ENCODE results near the gene PGAM1. TPM values are rescaled to one million over a fixed set of nuclear protein-coding genes. Genes with fewer than 3 reads are reported as not detected.

PGAM1 gene
- total and polyA plus RNA-seq, 2 of the 13 experiments (the other 11 are each of a cell fraction or from before 2014, with no cell fraction given): 354 to 483 TPM

DNA sequence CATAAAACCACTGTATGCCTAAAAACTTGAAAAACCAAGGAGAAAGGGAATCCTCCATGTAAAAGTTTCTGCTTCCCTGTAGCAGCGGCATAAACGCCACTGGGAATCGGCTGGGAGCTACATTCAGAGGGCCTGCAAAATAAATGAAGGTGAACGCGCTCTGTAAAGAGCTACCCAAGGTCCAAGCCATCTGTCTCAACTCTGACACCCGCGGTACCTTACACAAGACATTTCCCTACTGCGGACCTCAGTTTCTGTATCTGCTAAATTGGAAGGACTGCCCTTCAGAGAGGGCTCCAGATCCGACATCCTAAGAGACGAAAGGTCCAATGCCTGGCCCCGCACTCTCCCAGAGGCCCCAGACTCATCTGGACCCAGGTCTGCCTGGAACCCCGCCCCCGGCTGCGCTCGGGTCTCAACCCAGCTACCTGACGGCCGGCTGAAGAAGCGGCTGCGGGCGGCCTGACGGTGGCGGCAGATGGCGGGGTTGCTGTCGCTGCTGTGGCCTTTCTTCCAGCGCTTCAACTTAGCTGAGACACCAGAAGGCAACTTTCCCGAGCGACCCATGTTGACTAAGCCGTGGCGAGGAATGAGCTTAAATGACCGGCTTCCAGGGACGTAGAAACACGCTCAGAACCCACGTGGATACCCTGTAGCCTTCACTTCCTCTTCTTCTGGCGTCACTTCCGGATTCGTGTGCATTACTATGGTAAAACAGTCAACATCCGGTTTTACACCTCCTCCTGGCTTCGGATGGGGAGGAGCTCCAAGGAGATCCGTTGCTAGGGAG is 25.1 kb upstream of the PGAM1 start, which contains the start of gene RRP12 (continued):
- TF ChIP-seq, protein P1, sequence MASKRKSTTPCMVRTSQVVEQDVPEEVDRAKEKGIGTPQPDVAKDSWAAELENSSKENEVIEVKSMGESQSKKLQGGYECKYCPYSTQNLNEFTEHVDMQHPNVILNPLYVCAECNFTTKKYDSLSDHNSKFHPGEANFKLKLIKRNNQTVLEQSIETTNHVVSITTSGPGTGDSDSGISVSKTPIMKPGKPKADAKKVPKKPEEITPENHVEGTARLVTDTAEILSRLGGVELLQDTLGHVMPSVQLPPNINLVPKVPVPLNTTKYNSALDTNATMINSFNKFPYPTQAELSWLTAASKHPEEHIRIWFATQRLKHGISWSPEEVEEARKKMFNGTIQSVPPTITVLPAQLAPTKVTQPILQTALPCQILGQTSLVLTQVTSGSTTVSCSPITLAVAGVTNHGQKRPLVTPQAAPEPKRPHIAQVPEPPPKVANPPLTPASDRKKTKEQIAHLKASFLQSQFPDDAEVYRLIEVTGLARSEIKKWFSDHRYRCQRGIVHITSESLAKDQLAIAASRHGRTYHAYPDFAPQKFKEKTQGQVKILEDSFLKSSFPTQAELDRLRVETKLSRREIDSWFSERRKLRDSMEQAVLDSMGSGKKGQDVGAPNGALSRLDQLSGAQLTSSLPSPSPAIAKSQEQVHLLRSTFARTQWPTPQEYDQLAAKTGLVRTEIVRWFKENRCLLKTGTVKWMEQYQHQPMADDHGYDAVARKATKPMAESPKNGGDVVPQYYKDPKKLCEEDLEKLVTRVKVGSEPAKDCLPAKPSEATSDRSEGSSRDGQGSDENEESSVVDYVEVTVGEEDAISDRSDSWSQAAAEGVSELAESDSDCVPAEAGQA (IDR thresholded peaks at IDR 0.05; ENCODE audit: low read depth): peak; percentile 81
- TF ChIP-seq, protein P1 (CRISPR knock-in tag; IDR thresholded peaks at IDR 0.05; ENCODE audit: borderline replicate concordance): no peak
- TF ChIP-seq ATF7 (IDR thresholded peaks at IDR 0.05) (no peak), ATF7 (CRISPR knock-in tag; IDR thresholded peaks at IDR 0.05) (no peak), THAP7 (CRISPR knock-in tag; IDR thresholded peaks at IDR 0.05) (no peak), XBP1 (CRISPR knock-in tag; IDR thresholded peaks at IDR 0.05) (no peak), ZMAT3 (CRISPR knock-in tag; conservative IDR thresholded peaks at IDR 0.05) (peak; percentile 58; the same call in 1 of the 2 replicates), THRA (CRISPR knock-in tag; IDR thresholded peaks at IDR 0.05; ENCODE audit: borderline replicate concordance) (no peak), REXO4 (CRISPR knock-in tag; IDR thresholded peaks at IDR 0.05; ENCODE audit: borderline replicate concordance) (no peak), NCOA2 (CRISPR knock-in tag; IDR thresholded peaks at IDR 0.05) (no peak), ZNF24 (IDR thresholded peaks at IDR 0.05) (no peak), ONECUT2 (CRISPR knock-in tag; IDR thresholded peaks at IDR 0.05) (no peak), ZFYVE20 (CRISPR knock-in tag; IDR thresholded peaks at IDR 0.05; ENCODE audit: borderline replicate concordance, low read depth) (no peak), ZNF777 (CRISPR knock-in tag; IDR thresholded peaks at IDR 0.05) (no peak), ZNF501 (CRISPR knock-in tag; IDR thresholded peaks at IDR 0.05) (peak; percentile 63; the same call in 1 of the 2 replicates), ZNF850 (CRISPR knock-in tag; conservative IDR thresholded peaks at IDR 0.05) (no peak), STAT5B (CRISPR knock-in tag; IDR thresholded peaks at IDR 0.05) (no peak), ZNF18 (CRISPR knock-in tag; IDR thresholded peaks at IDR 0.05; ENCODE audit: insufficient replicate concordance) (no peak), ZBTB14 (CRISPR knock-in tag; IDR thresholded peaks at IDR 0.05) (no peak), SAP130 (CRISPR knock-in tag; IDR thresholded peaks at IDR 0.05; ENCODE audit: low read depth) (peak; percentile 100)

All from HepG2 (cell line).